Measurements from ENCODE around the gene ACTA2.

ACTA2 gene

DNA sequence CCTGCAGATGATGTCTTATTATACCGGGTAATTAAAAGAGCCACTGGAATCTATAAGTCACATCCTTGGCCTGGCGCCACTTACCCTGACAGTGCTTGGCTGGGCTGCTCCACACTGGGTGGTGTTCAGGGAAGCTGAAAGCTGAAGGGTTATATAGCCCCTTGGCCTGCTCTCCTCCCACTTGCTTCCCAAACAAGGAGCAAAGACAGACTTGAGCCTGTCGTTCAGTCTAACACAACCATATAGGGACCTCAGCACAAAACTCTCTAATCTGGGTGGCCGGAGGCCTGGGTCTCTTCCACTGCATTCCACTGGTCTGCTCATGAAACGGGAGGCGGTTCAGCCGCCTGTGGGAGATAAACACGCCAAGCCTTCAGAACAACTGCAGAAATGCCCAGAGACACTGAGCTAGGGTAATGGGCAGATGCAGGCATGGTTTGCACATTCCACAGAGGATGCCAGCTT is at the start of gene ACTA2:
TSS of gene ACTA2 (minus strand) at position 127 of the 465 bp plus-strand sequence. CDS start 3,843 bp downstream, outside the sequence.
- no peak for TF ChIP-seq BHLHE40 (IDR thresholded peaks at IDR 0.05; ENCODE audit: borderline replicate concordance)
- TF ChIP-seq TARDBP (IDR thresholded peaks at IDR 0.05): no peak
- no peak for TF ChIP-seq L3MBTL2 (conservative IDR thresholded peaks at IDR 0.05)
- TF ChIP-seq ELF4 (IDR thresholded peaks at IDR 0.05): no peak
- no peak for TF ChIP-seq SUZ12 (IDR thresholded peaks at IDR 0.05)
- TF ChIP-seq FOXA1 (IDR thresholded peaks at IDR 0.05): no peak
- no peak for TF ChIP-seq SP1 (IDR thresholded peaks at IDR 0.05)
- TF ChIP-seq, protein P1, sequence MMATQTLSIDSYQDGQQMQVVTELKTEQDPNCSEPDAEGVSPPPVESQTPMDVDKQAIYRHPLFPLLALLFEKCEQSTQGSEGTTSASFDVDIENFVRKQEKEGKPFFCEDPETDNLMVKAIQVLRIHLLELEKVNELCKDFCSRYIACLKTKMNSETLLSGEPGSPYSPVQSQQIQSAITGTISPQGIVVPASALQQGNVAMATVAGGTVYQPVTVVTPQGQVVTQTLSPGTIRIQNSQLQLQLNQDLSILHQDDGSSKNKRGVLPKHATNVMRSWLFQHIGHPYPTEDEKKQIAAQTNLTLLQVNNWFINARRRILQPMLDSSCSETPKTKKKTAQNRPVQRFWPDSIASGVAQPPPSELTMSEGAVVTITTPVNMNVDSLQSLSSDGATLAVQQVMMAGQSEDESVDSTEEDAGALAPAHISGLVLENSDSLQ (IDR thresholded peaks at IDR 0.05): no peak
- TF ChIP-seq CTBP1 (IDR thresholded peaks at IDR 0.05; ENCODE audit: borderline replicate concordance): no peak
- no peak for TF ChIP-seq FOXK2 (IDR thresholded peaks at IDR 0.05)
- TF ChIP-seq ARNT (IDR thresholded peaks at IDR 0.05): no peak
- no peak for TF ChIP-seq ZNF384 (IDR thresholded peaks at IDR 0.05)
- TF ChIP-seq HDGF (IDR thresholded peaks at IDR 0.05; ENCODE audit: borderline replicate concordance): no peak
- ChIA-PET CTCF (no interaction called here), POLR2A (no interaction called here)
- no peak for DNase-seq (ENCODE audit: extremely low spot score)

DNA sequence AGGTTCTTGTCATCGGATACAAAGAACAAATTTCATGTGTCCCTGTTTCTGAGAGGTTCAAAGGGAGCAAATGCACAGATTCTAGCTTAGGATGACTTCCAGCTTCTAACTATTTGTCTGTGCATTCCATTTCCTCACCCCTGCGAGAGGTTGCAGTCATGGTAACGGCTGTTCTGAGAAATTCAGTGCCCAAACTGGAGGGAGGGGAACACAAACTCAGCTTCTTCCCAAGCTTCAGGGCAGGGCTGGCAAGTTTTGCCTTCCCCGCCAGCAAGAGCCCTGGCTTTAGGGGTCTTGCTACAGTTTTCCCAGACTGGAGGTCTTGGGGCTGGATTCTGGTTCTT is 49.1 kb upstream of the ACTA2 start:
- ChIA-PET CTCF (no interaction called here), POLR2A (no interaction called here)
- TF ChIP-seq ZNF384 (IDR thresholded peaks at IDR 0.05): no peak
- TF ChIP-seq, protein P1 (IDR thresholded peaks at IDR 0.05): no peak
- TF ChIP-seq L3MBTL2 (conservative IDR thresholded peaks at IDR 0.05): no peak
- TF ChIP-seq LEF1 (IDR thresholded peaks at IDR 0.05; ENCODE audit: borderline replicate concordance): no peak
- TF ChIP-seq NFRKB (IDR thresholded peaks at IDR 0.05): no peak
- TF ChIP-seq ARNT (IDR thresholded peaks at IDR 0.05): no peak
- TF ChIP-seq ELF4 (IDR thresholded peaks at IDR 0.05): no peak
- no peak for TF ChIP-seq FOXK2 (IDR thresholded peaks at IDR 0.05)
- TF ChIP-seq SP1 (IDR thresholded peaks at IDR 0.05): no peak
- TF ChIP-seq BHLHE40 (IDR thresholded peaks at IDR 0.05; ENCODE audit: borderline replicate concordance): no peak
- no peak for TF ChIP-seq HDGF (IDR thresholded peaks at IDR 0.05; ENCODE audit: borderline replicate concordance)
- no peak for TF ChIP-seq FOXA1 (IDR thresholded peaks at IDR 0.05)
- no peak for TF ChIP-seq FOXM1 (IDR thresholded peaks at IDR 0.05; ENCODE audit: borderline replicate concordance)
- no peak for TF ChIP-seq TARDBP (IDR thresholded peaks at IDR 0.05)
- no peak for DNase-seq (ENCODE audit: extremely low spot score)

DNA sequence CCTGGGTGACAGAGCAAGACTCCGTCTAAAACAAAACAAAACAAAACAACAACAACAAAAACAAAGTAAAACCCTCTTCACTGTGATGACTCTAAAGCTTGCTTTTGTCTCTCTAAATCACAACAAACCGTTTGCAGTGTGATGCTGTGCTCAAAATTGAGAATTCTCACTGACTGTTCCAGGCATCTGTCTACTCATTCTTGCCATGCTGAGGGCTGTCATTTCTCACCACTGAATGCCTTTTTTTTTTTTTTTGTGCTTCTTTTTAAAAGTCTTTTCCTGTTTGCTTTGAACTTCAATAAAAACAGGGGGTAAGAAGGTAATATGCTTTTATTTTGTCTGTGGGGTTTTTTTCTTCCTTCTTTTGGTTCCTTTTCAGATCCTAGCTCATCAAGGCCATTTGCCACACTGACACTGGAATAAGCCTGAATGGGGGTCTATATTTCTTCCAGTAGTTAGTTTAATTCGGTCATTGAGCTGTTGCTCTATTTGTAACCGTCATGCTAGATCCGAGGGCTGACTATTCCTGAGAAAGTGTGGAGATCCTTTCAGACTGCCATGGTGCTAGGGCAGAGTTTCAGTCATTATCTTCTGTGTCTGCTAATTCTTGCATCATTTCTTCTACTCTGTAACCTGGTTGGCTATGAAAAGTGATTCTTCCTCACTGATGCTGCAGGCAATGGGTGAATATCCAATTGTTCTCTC is 48.6 kb upstream of the ACTA2 start:
- no peak for TF ChIP-seq FOXA1 (IDR thresholded peaks at IDR 0.05)
- no peak for TF ChIP-seq FOXM1 (IDR thresholded peaks at IDR 0.05; ENCODE audit: borderline replicate concordance)
- TF ChIP-seq LEF1 (IDR thresholded peaks at IDR 0.05; ENCODE audit: borderline replicate concordance): no peak
- no peak for TF ChIP-seq CTBP1 (IDR thresholded peaks at IDR 0.05; ENCODE audit: borderline replicate concordance)
- TF ChIP-seq SUZ12 (IDR thresholded peaks at IDR 0.05): no peak
- TF ChIP-seq TARDBP (IDR thresholded peaks at IDR 0.05): no peak
- TF ChIP-seq L3MBTL2 (conservative IDR thresholded peaks at IDR 0.05): no peak
- TF ChIP-seq HDGF (IDR thresholded peaks at IDR 0.05; ENCODE audit: borderline replicate concordance): no peak
- TF ChIP-seq, protein P1 (IDR thresholded peaks at IDR 0.05): no peak
- TF ChIP-seq ELF4 (IDR thresholded peaks at IDR 0.05): no peak
- no peak for TF ChIP-seq SP1 (IDR thresholded peaks at IDR 0.05)
- TF ChIP-seq ZNF384 (IDR thresholded peaks at IDR 0.05): no peak
- TF ChIP-seq ARNT (IDR thresholded peaks at IDR 0.05): no peak
- TF ChIP-seq BHLHE40 (IDR thresholded peaks at IDR 0.05; ENCODE audit: borderline replicate concordance): no peak
- TF ChIP-seq FOXK2 (IDR thresholded peaks at IDR 0.05): no peak
- CTCF ChIA-PET: no interaction called here
- no peak for DNase-seq (ENCODE audit: extremely low spot score)
- POLR2A ChIA-PET: no interaction called here

DNA sequence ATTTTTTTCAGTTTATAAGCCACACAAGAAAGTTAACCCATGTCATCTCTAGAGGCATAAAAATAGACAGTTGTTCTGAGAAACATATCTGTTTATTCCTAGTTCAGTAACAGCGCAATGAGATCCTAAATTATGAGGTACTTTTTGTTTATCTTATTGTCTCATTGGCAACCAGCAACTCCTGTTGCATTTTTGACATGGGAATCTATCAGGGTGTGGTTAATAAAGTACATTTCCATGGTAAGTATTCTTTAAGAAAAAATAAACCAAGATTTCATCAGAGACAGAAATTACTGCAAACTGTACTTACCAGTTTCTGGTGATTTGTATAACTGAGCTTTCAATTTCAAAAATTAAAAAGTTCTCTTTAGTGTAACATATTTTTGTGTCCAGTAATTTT is 47.1 kb upstream of the ACTA2 start:
- ChIA-PET POLR2A (no interaction called here), CTCF (interaction anchor here (0.6 kb wide), 1 partner anchor 30 kb away, joined by 3 read pairs; no protein-coding TSS in a partner anchor)
- no peak for DNase-seq (ENCODE audit: extremely low spot score)
- TF ChIP-seq ARNT (IDR thresholded peaks at IDR 0.05): no peak
- TF ChIP-seq ELF4 (IDR thresholded peaks at IDR 0.05): no peak
- no peak for TF ChIP-seq LEF1 (IDR thresholded peaks at IDR 0.05; ENCODE audit: borderline replicate concordance)

DNA sequence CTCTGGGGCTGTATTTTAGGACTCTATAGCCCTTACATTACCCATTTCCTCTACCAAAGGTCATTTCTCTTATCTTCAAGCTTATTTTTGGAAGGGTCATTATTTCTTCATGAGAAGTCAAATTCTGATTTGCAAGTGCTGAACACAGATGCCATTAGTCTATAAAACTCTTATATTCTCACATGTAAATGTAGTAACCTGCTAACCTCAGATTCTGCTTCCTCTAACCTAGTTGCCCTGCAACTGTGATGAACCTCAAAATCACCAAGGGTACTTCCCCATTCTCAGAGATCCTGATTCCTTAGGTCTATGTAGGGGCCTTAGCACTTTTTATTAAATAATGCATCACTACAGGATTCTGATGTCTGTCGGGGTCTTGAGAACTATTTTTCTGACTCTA is 44.4 kb upstream of the ACTA2 start:
- no peak for TF ChIP-seq ELF4 (IDR thresholded peaks at IDR 0.05)
- no peak for TF ChIP-seq FOXK2 (IDR thresholded peaks at IDR 0.05)
- no peak for TF ChIP-seq CTBP1 (IDR thresholded peaks at IDR 0.05; ENCODE audit: borderline replicate concordance)
- no peak for TF ChIP-seq ZNF384 (IDR thresholded peaks at IDR 0.05)
- no peak for TF ChIP-seq ARNT (IDR thresholded peaks at IDR 0.05)
- no peak for TF ChIP-seq FOXM1 (IDR thresholded peaks at IDR 0.05; ENCODE audit: borderline replicate concordance)
- no peak for TF ChIP-seq SP1 (IDR thresholded peaks at IDR 0.05)
- TF ChIP-seq SUZ12 (IDR thresholded peaks at IDR 0.05): no peak
- no peak for TF ChIP-seq TARDBP (IDR thresholded peaks at IDR 0.05)
- no peak for TF ChIP-seq BHLHE40 (IDR thresholded peaks at IDR 0.05; ENCODE audit: borderline replicate concordance)
- TF ChIP-seq FOXA1 (IDR thresholded peaks at IDR 0.05): no peak
- no peak for TF ChIP-seq HDGF (IDR thresholded peaks at IDR 0.05; ENCODE audit: borderline replicate concordance)
- TF ChIP-seq, protein P1 (IDR thresholded peaks at IDR 0.05): no peak
- no peak for TF ChIP-seq LEF1 (IDR thresholded peaks at IDR 0.05; ENCODE audit: borderline replicate concordance)
- TF ChIP-seq L3MBTL2 (conservative IDR thresholded peaks at IDR 0.05): no peak
- no peak for DNase-seq (ENCODE audit: extremely low spot score)
- POLR2A ChIA-PET: no interaction called here
- CTCF ChIA-PET: interaction anchor here (0.6 kb wide), 1 partner anchor 69 kb away, joined by 3 read pairs; no protein-coding TSS in a partner anchor

All from HEK293T (cell line).